LNCAP (cell line): Measurements from ENCODE around the gene ATRIP.

Experiments used
- TF ChIP-seq, protein P1 (sequence below): fragments of 450-650 bp; IDR thresholded peaks from 2 replicates; pipeline ENCODE4 v1.5.1; 2017; ENCODE audit warnings: mild to moderate bottlenecking

Gene ATRIP

DNA sequence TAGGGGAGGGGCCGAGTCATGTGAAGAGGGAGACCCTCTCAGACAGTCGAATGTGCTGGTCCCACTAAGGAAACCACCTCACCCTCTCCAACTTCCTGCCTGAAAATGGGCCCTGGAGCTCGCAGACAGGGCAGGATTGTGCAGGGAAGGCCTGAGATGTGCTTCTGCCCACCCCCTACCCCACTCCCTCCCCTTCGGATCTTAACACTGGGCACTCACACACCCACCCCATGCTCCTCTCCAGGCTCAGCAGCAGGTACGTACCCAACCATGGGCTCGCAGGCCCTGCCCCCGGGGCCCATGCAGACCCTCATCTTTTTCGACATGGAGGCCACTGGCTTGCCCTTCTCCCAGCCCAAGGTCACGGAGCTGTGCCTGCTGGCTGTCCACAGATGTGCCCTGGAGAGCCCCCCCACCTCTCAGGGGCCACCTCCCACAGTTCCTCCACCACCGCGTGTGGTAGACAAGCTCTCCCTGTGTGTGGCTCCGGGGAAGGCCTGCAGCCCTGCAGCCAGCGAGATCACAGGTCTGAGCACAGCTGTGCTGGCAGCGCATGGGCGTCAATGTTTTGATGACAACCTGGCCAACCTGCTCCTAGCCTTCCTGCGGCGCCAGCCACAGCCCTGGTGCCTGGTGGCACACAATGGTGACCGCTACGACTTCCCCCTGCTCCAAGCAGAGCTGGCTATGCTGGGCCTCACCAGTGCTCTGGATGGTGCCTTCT, 20.0 kb downstream of the ATRIP start:
- TF ChIP-seq, protein P1, sequence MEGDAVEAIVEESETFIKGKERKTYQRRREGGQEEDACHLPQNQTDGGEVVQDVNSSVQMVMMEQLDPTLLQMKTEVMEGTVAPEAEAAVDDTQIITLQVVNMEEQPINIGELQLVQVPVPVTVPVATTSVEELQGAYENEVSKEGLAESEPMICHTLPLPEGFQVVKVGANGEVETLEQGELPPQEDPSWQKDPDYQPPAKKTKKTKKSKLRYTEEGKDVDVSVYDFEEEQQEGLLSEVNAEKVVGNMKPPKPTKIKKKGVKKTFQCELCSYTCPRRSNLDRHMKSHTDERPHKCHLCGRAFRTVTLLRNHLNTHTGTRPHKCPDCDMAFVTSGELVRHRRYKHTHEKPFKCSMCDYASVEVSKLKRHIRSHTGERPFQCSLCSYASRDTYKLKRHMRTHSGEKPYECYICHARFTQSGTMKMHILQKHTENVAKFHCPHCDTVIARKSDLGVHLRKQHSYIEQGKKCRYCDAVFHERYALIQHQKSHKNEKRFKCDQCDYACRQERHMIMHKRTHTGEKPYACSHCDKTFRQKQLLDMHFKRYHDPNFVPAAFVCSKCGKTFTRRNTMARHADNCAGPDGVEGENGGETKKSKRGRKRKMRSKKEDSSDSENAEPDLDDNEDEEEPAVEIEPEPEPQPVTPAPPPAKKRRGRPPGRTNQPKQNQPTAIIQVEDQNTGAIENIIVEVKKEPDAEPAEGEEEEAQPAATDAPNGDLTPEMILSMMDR: no peak

DNA sequence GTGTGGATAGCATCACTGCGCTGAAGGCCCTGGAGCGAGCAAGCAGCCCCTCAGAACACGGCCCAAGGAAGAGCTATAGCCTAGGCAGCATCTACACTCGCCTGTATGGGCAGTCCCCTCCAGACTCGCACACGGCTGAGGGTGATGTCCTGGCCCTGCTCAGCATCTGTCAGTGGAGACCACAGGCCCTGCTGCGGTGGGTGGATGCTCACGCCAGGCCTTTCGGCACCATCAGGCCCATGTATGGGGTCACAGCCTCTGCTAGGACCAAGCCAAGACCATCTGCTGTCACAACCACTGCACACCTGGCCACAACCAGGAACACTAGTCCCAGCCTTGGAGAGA, 20.5 kb downstream of the ATRIP start:
- TF ChIP-seq, protein P1: no peak

DNA sequence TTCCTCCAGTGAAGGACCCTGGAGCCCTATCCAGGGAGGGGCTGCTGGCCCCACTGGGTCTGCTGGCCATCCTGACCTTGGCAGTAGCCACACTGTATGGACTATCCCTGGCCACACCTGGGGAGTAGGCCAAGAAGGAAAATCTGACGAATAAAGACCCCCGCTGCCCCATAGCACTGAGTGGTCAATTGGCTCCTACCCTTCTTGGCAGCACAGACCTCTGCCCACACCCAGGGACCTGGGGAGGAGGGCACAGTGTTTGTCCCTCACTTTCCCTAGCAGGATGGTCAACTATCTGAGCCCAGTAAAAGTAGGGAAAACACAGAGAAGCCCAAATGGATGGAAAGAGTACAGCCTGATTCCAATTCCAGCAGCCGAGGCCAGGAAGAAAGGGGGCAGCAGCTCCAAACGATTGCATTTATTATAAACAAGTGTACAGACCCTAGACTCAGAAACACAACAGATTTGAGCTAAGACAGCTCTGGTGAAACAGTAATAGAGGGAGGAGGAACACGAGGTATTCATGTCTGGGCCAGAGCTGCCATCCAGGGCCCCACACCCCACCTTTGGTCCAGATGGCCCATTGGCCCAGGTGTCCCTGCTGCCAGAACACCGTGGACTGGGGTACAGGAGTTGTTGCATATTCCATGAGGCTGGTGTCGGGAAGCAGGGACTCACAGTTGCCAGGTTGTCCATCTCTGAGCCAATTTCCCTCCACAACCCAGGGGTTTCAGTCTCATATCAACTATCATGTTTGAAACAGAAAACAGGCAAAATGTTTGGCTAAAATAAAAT, 21.1 kb downstream of the ATRIP start:
- TF ChIP-seq, protein P1: no peak

DNA sequence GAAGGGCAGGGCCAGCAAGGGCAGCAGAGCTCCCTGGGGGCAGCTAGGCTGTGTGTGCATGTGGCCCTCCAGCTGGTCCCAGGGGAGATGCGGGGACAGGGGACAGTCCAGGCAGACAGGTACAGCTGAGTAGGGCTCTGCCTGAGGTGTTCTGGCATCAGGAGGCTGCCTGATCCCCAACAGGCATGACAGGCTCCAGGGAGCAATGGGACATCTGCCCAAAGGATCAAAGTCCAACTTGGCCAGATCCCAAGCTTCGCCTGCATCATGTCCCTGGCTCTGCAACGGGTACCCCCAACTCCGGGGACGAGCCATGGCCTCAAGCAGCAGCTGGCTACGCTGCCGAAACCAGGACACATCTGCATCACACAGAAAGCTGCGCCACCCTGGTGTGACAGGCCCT, 21.8 kb downstream of the ATRIP start:
- TF ChIP-seq, protein P1: no peak

DNA sequence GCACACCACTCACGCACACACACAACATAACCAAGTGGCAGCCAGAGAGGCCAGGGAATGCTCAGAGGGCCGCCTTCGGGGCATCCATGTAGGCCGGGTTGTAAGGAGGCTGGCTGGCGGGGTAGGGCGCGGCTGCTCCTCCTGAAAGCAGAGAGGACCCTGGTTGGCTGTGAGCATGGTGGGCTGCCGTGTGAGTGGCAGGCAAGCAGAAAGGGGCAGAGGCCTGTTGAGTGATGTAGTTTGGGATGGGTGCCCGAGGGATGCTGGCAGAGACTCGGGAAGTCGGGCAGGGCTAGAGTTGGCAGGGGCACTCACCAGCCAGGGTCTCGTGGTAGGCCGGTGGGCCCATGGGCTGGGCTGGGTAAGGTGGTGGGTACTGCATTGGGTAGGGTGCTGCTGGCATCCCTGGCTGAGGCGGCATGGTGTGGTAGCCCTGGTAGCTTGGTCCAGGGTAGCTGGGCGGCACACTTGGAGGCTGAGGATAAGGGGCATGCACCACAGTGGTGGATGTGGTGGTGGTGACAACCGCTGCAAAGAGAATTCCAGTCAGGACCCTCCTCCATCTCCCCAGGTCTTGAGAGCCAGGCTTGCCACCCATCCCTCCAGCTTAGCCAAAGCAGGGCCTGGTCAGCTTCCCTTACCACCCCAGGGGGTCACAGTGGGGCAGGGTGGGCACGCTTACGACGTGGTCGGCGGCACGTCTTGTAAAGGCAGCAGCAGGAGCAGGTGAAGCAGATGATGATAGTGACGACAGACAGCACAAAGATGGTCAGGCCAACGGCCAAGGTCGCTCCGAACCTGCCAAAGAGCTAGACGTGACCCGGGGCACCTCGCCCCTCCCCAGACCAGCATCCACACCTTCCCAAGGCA, 22.7 kb downstream of the ATRIP start:
- TF ChIP-seq, protein P1: no peak

DNA sequence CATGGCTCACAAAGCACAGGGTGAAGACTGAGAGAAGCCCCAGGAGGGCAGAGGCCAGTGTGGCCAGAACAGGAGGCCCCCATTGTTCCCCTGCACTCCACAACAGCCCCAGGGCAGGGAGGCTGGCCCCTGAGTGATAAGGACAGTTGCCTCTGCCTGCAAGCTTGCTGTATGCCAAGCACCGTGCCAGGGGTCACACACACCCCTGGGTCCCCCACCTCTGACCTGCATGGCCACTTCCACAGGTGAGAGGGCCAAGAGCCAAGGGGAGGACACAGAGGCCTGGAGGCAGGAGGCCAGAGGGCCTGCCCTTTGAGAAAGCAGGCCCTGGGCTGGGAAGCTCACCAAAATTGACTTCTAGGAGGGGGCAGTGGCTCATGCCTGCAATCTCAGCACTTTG, 23.7 kb downstream of the ATRIP start:
- TF ChIP-seq, protein P1: no peak

DNA sequence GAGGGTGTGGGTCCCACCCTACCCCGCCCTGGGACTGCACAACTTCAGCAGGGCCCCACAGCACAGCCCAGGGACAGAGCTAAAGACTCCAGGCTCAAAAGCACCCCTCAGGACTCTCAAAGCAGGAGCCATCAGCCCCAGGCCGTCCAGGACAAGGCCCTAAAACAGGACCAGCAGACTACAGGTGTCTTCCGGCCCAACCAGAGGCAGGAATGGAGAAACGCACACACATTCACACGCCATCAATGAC, 26.1 kb downstream of the ATRIP start:
- TF ChIP-seq, protein P1: no peak
